Tibial nerve (tissue), 4 donors: Measurements from ENCODE around the gene BLOC1S1. TPM values are rescaled to one million over a fixed set of nuclear protein-coding genes. Genes with fewer than 3 reads are reported as not detected.

Source experiments
- DNase-seq, 2 donors: peaks; one replicate each; pipeline ENCODE4 v3.0.0-alpha.2; 2019; ENCODE audit warnings: low spot score in 2 of 2
- H3K27ac ChIP-seq, 4 donors: fragments of 200-600 bp; sonication (generic) in 3 of 4; one replicate each; pipeline ENCODE4 v1.5.1; 2017 to 2019; ENCODE audit warnings: mild to moderate bottlenecking in 1 of 4
- H3K27me3 ChIP-seq, 2 donors: fragments of 200-600 bp; sonication (generic) in 1 of 2; one replicate each; pipeline versions ENCODE4 v1.5.1 to v1.6.0; 2017 to 2019
- H3K36me3 ChIP-seq, 3 donors: fragments of 200-600 bp; sonication (generic); one replicate each; pipeline ENCODE4 v1.5.1; 2018 to 2019
- H3K4me1 ChIP-seq, 4 donors: fragments of 200-600 bp; sonication (generic) in 3 of 4; one replicate each; pipeline ENCODE4 v1.5.1; 2017 to 2019
- H3K4me3 ChIP-seq, 4 donors: fragments of 200-600 bp; sonication (generic) in 3 of 4; one replicate each; pipeline ENCODE4 v1.5.1; 2017 to 2019; ENCODE audit warnings: mild to moderate bottlenecking in 1 of 4, moderate library complexity in 1 of 4
- H3K9me3 ChIP-seq, 4 donors: fragments of 200-600 bp; sonication (generic) in 3 of 4; one replicate each; pipeline ENCODE4 v1.5.1; 2017 to 2019
- EP300 ChIP-seq, 2 donors: sonication (generic); formaldehyde crosslinking; IDR thresholded peaks; one replicate each; pipeline ENCODE4 v1.6.1; 2017; ENCODE audit warnings: antibody characterized with exemption in 2 of 2, mild to moderate bottlenecking in 1 of 2
- POLR2A ChIP-seq, 2 donors: fragments of 450-650 bp; IDR thresholded peaks; one replicate each; pipeline ENCODE4 v1.6.1; 2017; ENCODE audit warnings: antibody characterized with exemption in 2 of 2, mild to moderate bottlenecking in 2 of 2, moderate library complexity in 2 of 2
- WGBS, 2 donors: methylation state at CpG; one replicate each; pipeline ENCODE4 v1.1.5; 2018; 5-methylcytosine and 5-hydroxymethylcytosine counted together
- total RNA-seq, 4 donors: library from RNA; depleted of rRNA; stranded (reverse); fragments of >200 nt; gene quantifications; one replicate each; pipeline ENCODE4 v1.1.0, GENCODE V29; 2016
- TF ChIP-seq, protein P1 (sequence below), 5 experiments: fragments of 200-600 bp in 3 of 5; fragments of 450-650 bp in 2 of 5; sonication (generic) in 3 of 5; IDR thresholded peaks; one replicate each; pipeline ENCODE4 v1.5.1; 2016 to 2019; ENCODE audit warnings: antibody characterized with exemption in 5 of 5, mild to moderate bottlenecking in 3 of 5, moderate library complexity in 2 of 5

BLOC1S1 gene
- total RNA-seq, 4 donors from 2014 or later = 212 to 322 (median 264) TPM

DNA sequence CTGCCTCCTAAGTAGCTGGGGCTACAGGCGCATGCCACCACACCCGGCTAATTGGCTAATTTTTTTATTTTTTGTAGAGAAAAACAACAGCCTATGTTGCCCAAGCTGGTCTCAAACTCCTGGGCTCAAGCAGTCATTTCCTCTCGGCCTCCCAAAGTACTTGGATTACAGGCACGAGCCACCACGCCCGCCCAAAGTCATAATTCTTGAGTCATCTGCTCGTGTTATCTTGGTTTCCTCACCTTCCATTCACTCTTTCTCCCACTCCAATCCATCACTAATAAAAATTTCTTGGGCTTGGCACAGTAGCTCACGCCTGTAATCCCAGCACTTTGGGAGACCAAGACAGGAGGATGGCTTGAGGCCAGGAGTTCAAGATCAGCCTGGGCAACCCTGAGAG, 40.2 kb upstream of the BLOC1S1 start:
- no peak overlapping the region for H3K4me3 ChIP-seq
- no peak for DNase-seq

GRCh38 chr12:55676707-55677106, 39.1 kb upstream of the BLOC1S1 start:
- no peaks in the 10 kb centered on the region for H3K27me3 ChIP-seq
- DNase-seq = peak in 1 of 2 donors; percentile 18
- no peak overlapping the region for H3K27ac ChIP-seq
- no peaks in the 10 kb centered on the region for H3K36me3 ChIP-seq
- peaks cover 0 to 14% (median 7%) of the 10 kb centered on the region in 4 donors for H3K4me1 ChIP-seq
- no peaks in the 10 kb centered on the region for H3K9me3 ChIP-seq
- 50 to 82% methylated on average over 6 of the region's 6 CpGs for WGBS, 2 donors
- TF ChIP-seq, protein P1, sequence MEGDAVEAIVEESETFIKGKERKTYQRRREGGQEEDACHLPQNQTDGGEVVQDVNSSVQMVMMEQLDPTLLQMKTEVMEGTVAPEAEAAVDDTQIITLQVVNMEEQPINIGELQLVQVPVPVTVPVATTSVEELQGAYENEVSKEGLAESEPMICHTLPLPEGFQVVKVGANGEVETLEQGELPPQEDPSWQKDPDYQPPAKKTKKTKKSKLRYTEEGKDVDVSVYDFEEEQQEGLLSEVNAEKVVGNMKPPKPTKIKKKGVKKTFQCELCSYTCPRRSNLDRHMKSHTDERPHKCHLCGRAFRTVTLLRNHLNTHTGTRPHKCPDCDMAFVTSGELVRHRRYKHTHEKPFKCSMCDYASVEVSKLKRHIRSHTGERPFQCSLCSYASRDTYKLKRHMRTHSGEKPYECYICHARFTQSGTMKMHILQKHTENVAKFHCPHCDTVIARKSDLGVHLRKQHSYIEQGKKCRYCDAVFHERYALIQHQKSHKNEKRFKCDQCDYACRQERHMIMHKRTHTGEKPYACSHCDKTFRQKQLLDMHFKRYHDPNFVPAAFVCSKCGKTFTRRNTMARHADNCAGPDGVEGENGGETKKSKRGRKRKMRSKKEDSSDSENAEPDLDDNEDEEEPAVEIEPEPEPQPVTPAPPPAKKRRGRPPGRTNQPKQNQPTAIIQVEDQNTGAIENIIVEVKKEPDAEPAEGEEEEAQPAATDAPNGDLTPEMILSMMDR (IDR thresholded peaks at IDR 0.05) = no peak
- TF ChIP-seq EP300 (IDR thresholded peaks at IDR 0.05) = peak; percentile 52 to 73
- no peak for TF ChIP-seq POLR2A (IDR thresholded peaks at IDR 0.05)
- H3K4me3 ChIP-seq = no peak overlapping the region

More for the DNA sequence above, 40.2 kb upstream of the BLOC1S1 start:
- TF ChIP-seq, protein P1 (IDR thresholded peaks at IDR 0.05) = no peak
- no peak for TF ChIP-seq EP300 (IDR thresholded peaks at IDR 0.05)
- TF ChIP-seq POLR2A (IDR thresholded peaks at IDR 0.05) = no peak
- no peak overlapping the region for H3K27ac ChIP-seq
- 82 to 84% methylated on average over 8 of the region's 8 CpGs for WGBS, 2 donors
- H3K36me3 ChIP-seq = no peaks in the 10 kb centered on the region
- H3K4me1 ChIP-seq = peaks cover 0 to 7% (median 0%) of the 10 kb centered on the region in 4 donors
- no peaks in the 10 kb centered on the region for H3K27me3 ChIP-seq
- no peaks in the 10 kb centered on the region for H3K9me3 ChIP-seq

GRCh38 chr12:55679691-55680090, 36.2 kb upstream of the BLOC1S1 start:
- TF ChIP-seq, protein P1 (IDR thresholded peaks at IDR 0.05) = no peak
- TF ChIP-seq EP300 (IDR thresholded peaks at IDR 0.05) = no peak
- TF ChIP-seq POLR2A (IDR thresholded peaks at IDR 0.05) = no peak
- H3K4me1 ChIP-seq = peaks cover 0 to 17% (median 9%) of the 10 kb centered on the region in 4 donors
- 91 to 93% methylated on average over 5 of the region's 5 CpGs for WGBS, 2 donors
- H3K36me3 ChIP-seq = peaks cover 0 to 2% (median 0%) of the 10 kb centered on the region in 3 donors
- no peaks in the 10 kb centered on the region for H3K27me3 ChIP-seq
- no peak overlapping the region for H3K4me3 ChIP-seq
- DNase-seq = no peak
- no peak overlapping the region for H3K27ac ChIP-seq
- H3K9me3 ChIP-seq = no peaks in the 10 kb centered on the region

DNA sequence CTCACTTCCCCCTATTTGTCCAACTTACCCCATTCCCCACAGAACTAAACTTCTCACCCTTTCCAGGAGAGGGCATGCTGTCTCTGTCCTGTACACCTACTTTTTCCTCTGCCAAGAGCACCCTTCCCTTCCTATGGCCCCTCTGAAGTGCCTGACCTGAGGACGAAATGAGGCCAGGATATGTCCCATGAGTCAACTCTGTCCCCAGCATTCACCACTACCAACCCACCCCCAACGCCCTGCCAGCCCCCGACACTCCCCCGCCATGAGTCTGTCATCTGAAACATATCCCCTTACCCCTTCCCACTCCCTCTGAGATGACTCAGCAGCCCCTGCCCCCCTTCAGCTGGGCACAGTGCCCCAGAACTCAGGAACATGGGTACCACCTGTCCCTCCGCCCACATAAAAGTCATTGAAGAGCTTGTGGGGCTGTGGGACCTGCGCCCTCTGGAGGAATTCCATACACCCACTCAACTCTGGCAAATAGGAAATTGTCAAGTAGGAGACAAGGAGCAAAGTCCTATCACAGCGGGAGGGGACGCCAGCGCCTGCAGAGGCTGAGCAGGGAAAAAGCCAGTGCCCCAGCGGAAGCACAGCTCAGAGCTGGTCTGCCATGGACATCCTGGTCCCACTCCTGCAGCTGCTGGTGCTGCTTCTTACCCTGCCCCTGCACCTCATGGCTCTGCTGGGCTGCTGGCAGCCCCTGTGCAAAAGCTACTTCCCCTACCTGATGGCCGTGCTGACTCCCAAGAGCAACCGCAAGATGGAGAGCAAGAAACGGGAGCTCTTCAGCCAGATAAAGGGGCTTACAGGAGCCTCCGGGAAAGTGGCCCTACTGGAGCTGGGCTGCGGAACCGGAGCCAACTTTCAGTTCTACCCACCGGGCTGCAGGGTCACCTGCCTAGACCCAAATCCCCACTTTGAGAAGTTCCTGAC, 34.4 kb upstream of the BLOC1S1 start:
- H3K4me3 ChIP-seq = peak overlapping the region in 2 of 4 donors; percentile 20 to 30
- H3K27me3 ChIP-seq = no peaks in the 10 kb centered on the region
- TF ChIP-seq, protein P1 (IDR thresholded peaks at IDR 0.05) = peak; percentile 8 to 21 (median 17)
- TF ChIP-seq POLR2A (IDR thresholded peaks at IDR 0.05) (no peak), EP300 (IDR thresholded peaks at IDR 0.05) (peak in 1 of 2 donors; percentile 14)
- peaks cover 0 to 17% (median 9%) of the 10 kb centered on the region in 4 donors for H3K4me1 ChIP-seq
- H3K27ac ChIP-seq = peak overlapping the region in 3 of 4 donors; percentile 37 to 61 (median 52)
- peaks cover 0 to 19% (median 0%) of the 10 kb centered on the region in 3 donors for H3K36me3 ChIP-seq
- H3K9me3 ChIP-seq = no peaks in the 10 kb centered on the region
- no peak for DNase-seq
- 20 to 33% methylated on average over 15 to 17 of the region's 17 CpGs for WGBS, 2 donors
